HG02571 (cell line): ENCODE measurements around the gene HNRNPAB.
"Not testable (repeated sequence)": the region's sequence is repeated elsewhere in the genome, so short reads cannot be mapped to it uniquely, and the experiment has no call there.

Source experiments
- ATAC-seq: cut with Tn5 transposase; IDR thresholded peaks from one replicate; pipeline ENCODE4 v1.9.1; 2021; ENCODE audit warnings: mild to moderate bottlenecking, moderate library complexity; ENCODE audit not compliant: unreplicated experiment

The HNRNPAB gene

DNA sequence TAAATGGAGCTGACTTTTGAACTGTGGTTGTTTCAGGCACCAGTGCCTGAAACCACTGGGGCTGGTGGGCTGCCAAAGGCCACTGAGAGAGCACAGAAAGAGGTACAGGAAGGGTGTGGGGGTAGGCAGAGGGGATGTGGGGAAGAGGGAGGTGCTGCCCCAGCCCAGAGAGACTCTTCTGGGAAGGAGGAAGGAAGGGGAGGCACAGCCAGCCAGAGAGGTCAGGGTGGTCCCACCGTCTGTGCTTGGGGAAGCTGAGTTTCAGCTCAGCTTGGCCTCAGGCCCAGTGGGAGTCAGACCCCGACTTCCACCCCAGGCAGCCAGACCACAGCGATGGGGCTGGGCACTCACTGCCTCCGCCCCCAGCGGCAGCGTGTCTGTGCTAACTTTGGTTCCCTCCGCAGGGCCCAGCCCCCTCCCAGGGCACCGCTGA is 36.9 kb downstream of the HNRNPAB start:
- no peak for ATAC-seq

DNA sequence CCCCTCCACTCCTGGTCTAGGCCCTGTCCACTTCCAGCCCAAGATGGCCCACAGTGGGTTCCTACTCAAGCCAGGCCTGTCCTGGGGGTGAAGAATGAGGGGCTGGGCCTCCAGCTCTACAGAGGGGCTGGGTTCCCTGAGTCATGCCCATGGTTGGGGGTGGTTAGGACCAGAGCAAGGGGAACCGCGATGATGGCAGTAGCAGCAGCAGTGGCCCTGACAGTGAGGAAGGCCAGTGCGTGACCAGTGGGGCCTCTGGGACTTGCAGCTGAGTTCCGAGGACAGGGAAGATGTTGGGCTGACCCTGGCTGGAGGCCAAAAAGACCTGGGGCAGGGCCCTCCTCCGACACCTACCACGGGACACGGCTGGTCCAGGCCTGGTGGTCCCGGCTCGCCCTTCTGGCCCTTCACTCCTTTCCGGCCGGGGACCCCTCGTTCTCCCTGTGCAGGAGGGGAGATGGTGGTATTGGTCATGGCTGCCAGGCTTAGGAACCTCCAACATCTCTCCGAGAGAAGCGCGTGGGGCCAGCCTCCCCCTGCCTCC is 37.4 kb downstream of the HNRNPAB start:
- ATAC-seq = no peak

DNA sequence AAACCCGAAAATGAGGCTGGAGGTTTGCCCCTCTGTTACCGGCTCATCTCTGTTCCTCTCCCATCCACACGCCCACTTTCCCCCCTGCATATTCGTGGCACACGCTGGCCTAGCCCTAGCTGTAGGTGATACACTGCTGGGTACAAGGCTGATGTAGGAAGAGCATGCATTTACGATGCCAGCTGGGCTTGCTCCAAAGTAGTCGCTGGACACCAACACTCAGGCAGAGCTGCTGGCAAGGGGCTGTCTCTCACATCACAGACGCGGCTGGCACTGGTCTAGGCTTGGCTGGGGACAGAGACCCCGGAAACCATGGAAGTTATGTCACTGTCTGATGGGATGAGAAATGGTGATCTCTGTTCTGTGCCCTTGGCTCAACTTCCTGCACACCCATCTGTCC is 38.1 kb downstream of the HNRNPAB start:
- ATAC-seq = no peak

DNA sequence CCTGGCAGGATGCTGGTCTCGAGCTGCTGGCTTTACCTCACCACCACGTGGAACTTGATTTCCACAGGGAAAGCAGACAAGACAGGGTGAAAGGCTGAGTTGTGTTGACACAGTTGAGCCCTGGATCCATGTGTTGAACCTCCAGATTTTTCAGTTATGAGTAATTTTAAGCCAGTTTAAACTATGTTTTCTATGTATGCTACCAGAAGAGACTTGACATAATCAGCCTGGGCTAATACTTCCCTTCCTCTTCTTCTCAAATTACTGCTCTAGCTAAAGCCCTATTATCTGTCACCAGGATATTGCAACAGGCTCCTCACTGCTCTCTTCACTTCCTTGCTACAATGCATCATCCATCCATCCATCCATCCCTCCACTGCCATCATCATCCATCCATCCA is 40.2 kb downstream of the HNRNPAB start:
- no peak for ATAC-seq

DNA sequence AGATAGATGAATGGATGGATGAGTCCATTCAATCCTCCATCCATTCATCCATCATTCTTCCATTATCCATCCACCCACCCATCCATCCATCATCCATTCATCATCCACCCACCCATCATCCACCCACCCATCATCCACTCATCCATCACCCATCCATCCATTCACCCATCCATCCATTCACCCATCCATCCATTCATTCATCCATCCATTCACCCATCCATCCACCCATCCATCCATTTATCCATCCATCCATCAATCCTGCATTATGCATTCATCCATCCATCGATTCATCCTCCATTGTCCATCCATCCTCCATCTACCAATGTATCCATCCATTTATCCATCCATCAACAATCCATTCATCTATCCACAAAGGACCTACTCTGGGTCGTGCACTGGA is 41.1 kb downstream of the HNRNPAB start:
- ATAC-seq = no peak

DNA sequence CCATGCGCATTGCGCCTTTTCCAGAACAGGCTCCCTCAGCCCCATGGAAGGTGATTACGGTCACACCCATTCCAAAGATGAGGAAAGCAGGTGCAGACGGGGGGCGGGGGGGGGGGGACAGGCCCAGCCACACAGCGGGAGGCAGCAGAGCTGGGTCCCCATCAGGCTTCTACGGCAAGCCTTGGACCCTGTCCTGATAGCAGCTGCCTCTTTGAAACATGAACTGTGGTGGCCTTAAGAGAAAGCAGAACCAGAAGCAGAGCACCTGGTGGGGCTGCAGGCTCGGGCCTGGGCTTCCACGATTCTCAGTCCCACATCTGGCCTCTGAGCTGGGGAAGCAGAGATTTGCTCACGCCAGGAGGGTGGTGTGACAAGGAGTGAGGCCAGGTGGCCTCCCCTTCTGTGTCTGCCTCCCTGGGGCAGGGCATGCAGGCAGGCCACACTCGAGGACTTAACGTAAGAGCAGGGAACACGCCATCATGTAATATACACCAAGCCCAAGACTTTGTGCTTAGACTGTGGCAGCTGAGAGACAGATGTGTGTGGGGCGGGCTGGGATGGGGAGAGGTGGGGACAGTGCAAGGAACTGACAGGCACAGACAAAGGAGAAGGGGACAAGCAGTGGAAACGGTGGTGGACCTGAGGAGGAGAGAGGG is 42.4 kb downstream of the HNRNPAB start:
- no peak for ATAC-seq

DNA sequence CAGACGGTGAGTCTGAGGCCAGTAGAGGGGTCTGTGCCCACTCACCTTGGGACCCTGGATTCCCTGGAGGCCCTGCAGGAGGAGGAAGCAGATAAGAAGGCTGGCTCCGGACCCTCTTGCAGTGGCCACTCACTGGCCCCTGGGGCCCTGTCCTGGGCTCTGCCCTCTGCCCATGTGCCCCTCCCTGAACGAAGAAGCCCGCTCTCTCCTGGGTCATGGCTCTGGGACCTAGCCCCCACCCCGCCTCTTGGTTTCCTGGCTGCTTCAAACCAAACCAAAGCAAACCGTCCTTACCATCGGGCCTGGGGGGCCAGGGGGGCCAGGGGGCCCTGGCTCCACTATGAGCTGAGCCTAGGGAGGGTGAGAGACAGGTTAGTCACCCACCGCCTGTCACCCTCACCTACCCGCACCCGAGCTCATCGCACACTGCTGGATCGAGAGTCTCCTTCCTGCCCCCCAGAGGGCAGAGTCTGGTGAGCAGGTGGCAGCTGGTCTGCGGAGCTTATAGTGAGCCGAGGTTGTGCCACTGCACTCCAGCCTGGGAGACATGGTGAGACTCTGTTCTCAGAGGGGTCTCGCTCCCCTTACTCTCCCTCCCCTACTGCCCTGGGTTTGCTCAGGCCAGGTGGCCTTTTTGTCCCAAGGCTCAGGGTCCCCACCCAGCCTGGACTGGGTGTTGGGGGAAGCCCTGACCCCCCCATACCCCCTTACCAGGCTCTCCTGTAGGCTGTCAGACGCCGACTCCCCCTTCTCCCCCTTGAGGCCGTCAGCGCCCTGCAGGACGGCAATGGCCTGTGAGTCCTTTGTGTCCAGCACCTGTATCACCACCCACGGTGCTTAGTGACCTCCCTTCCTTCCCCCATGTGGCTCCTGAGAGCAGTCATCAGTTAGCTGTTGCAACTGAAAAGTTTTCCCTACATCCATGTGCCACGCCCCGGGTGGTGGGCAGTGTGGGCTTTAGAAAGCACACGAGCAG is 43.4 kb downstream of the HNRNPAB start:
- no peak for ATAC-seq

DNA sequence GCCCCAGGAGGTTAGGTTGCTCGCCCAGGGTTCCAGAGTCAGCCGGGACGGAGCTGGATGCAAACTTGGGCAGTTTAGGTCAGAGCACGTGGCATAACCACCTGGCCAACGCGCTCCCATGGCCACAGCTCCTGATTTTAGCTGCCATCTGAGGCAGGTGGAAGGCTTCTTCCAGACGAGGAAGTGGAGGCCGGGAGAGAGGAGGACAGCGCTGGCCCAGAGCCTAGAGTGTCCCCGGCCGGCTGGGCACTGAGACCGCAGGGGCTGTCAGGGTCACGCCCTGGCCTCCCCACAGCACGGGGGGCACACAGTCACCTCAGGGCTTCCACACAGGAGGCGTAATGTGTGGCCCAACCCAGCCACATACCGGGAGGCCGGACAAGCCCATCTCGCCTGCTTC is 44.4 kb downstream of the HNRNPAB start:
- ATAC-seq = no peak

DNA sequence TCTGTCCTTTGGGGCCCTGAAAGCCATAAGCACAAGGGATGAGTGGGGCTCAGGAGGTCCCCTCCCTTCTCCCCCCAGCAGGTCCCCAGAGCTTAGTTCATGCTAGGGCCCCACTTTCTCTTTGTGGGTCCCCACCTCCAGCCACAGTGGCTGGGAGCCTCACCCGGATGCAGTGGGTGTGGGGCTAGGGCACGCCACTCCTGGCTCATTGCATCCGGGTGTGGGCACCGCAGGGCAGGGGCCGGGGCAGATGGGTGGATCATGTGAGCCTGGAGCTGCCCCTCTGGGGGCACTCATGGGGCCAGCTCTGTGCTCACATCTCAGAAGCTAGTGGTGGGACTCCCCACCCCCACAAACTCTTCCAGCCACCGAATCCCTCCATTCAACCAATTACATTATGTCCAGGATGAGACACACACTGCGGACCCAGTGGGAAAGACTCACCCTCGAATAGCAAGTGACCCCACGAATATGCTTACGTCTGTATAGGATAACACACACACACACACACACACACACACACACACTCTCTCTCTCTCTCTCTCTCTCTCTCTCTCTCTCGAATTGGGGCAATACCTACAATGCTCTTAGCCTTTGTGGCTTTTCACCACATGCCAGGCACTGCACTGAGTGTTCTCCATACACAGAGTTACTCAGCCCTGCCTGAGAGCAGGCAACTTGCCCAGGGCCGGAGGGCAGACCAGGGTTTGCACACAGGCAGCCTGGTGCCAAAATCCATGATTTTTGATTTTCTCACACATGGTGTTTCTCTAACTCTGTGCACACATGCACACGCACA is 45.1 kb downstream of the HNRNPAB start:
- no peak for ATAC-seq

DNA sequence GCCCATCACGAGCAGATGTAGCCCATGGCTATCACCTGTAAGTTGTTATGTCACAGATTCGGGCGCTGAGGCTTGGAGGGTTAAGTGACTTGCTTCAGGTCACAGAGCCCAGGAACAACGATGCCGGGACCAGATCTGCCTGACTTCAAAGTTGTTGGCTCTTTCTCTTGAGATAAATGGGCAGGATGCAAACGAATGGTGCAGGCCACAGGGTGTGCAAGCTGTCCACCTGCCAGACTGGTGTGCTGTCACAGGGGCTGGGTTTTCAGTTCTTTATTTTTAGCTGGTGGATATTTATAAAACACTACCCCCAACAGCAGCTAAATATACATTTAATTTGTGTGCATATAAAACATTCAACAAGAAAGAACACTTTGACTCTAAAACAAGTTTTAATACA is 45.9 kb downstream of the HNRNPAB start:
- ATAC-seq = no peak

DNA sequence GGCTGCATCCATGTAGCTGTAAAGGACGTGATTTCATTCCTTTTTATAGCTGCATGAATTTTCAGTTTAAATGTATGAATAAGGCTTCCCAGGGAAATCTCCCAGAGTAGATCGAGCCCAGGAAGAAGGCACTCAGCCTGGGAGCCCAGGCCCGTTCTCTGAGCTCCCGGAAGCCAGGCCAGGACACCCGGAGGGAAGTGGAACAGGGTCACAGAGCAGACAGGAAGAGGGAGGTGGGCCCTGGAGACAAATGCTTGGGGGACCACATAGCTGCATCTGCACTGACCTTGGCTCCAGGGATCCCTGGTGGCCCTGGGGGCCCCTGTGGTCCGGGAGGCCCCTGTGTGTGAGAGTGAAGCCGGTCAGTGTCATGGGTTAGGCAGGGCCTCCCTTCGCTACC is 47.9 kb downstream of the HNRNPAB start:
- ATAC-seq = no peak

DNA sequence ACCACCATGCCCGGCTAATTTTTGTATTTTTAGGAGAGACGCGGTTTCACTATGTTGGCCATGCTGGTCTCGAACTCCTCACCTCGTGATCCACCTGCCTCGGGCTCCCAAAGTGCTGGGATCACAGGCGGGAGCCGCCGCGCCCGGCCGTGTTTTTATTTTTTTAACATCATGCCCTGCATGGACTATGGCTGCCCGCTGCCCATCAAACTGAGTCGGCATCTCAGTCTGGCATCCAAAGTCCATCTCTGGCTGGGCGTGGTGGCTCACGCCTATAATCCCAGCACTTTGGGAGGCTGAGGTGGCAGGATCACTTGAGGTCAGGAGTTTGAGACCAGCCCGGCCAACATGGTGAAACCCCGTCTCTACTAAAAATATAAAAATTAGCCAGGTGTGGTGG is 49.3 kb downstream of the HNRNPAB start:
- not testable (repeated sequence) for ATAC-seq

DNA sequence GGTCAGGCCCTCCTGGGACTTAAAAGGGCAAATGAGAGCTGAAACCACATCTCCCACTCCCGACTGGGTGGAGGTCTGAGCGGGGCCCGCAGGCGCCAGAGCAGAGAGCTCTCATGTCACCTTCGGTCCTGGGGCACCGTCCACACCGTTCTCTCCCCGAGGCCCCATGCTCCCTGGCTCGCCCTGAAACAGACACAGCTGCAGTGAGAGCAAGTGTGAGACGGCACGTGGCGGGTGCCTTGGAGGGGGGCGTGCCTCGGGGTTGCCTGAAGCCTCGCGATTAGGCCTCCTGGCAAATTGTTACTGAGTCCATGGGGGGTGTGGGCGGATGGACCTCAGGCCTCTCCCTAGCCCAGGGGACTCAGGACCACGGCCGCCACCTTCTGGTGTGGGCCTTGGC is 52.4 kb downstream of the HNRNPAB start:
- no peak for ATAC-seq

DNA sequence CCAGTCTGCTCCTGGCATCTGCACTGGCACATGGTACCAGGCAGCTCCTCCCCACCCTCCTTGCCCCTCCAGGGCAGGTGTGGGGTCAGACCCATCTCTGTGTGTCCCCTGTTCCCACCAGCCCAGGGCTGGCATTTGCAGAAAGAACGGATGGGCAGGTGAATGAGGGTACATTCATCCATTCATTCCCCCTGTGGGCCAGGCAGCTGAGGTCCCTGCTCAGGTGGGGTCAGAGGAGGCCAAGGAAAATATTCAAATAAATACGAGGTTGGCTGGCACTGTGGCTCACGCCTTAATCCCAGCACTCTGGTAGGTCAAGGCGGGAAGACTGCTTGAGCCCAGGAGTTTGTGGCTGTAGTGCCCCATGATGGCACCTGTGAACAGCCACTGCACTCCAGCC is 53.3 kb downstream of the HNRNPAB start:
- ATAC-seq = no peak

DNA sequence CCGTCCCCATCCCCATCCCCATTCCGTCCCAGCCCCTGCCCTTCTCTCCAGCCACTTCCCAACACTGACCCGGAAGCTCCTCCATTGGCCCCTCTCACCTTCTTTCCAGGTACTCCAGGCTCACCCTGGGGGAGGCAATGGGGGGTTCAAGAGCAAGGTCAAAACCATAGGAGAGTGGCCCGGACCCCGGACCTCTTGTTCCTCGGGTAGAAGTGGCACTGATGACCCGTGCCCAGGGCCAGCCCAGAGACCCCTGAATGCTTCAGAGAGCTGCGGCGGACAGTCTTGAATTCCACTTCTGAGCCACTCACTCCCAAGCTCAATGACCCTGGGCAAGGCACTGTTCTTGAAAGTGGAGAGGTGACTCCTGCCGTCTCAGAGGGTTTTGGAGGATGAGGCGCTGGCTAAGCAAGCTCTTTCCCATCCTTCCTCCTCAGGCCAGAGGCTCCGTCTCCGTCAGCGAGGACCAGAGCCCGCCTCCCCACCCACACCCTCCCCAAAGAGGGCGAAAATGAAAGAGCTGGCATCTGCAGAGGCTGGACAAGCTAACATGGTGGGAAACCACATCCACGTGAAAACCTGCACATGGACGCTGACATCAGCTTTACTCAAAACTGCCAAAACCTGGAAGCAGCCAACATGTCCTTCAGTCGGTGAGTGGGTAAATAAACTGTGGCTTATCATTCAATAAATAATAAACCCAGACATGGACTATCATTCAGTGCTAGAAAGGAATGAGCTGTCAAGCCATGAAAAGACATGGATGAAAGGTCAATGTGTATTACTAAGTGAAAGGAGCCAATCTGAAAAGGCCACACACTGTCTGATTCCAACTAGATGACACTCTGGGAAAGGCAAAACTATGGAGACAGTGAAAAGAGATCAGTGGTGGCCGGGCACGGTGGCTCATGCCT is 55.5 kb downstream of the HNRNPAB start:
- no peak for ATAC-seq
